GM21360 (cell line): Measurements from ENCODE around the gene TBC1D2.

ENCODE experiments used
- ATAC-seq: cut with Tn5 transposase; IDR thresholded peaks from one replicate; pipeline ENCODE4 v1.9.1; 2021; ENCODE audit warnings: mild to moderate bottlenecking, moderate library complexity; ENCODE audit not compliant: unreplicated experiment

The TBC1D2 gene

GRCh38 chr9:98218562-98219363 lies 36.7 kb downstream of the TBC1D2 start:
- no peak for ATAC-seq

GRCh38 chr9:98217255-98217654 lies 38.2 kb downstream of the TBC1D2 start:
- no peak for ATAC-seq

GRCh38 chr9:98216391-98216790 lies 39.1 kb downstream of the TBC1D2 start:
- no peak for ATAC-seq

- ATAC-seq = no peak
These were observed 39.6 kb downstream of the TBC1D2 start for GRCh38 chr9:98215821-98216220.

- no peak for ATAC-seq
These were observed 40.2 kb downstream of the TBC1D2 start for GRCh38 chr9:98215271-98215670.

GRCh38 chr9:98214811-98215210 lies 40.6 kb downstream of the TBC1D2 start:
- ATAC-seq = no peak

GRCh38 chr9:98211260-98211659 lies 44.2 kb downstream of the TBC1D2 start:
- ATAC-seq = no peak

- ATAC-seq = no peak
These were observed 45.0 kb downstream of the TBC1D2 start for GRCh38 chr9:98210435-98210834.

- no peak for ATAC-seq
These were observed 45.9 kb downstream of the TBC1D2 start for GRCh38 chr9:98209530-98209929.

- ATAC-seq = no peak
These were observed 46.8 kb downstream of the TBC1D2 start for GRCh38 chr9:98208635-98209034.

GRCh38 chr9:98207606-98208005 lies 47.8 kb downstream of the TBC1D2 start:
- no peak for ATAC-seq

GRCh38 chr9:98206754-98207153 lies 48.7 kb downstream of the TBC1D2 start:
- ATAC-seq = no peak

- no peak for ATAC-seq
These were observed 50.8 kb downstream of the TBC1D2 start for GRCh38 chr9:98204692-98205091.

GRCh38 chr9:98203153-98203552 lies 52.3 kb downstream of the TBC1D2 start:
- ATAC-seq = no peak

- ATAC-seq = no peak
These were observed 53.2 kb downstream of the TBC1D2 start for GRCh38 chr9:98202252-98202651.

- ATAC-seq = no peak
These were observed 53.7 kb downstream of the TBC1D2 start for GRCh38 chr9:98201749-98202148.

- ATAC-seq = peak; percentile 70
These were observed 54.3 kb downstream of the TBC1D2 start for GRCh38 chr9:98201102-98201501.

GRCh38 chr9:98199388-98200033 lies 55.9 kb downstream of the TBC1D2 start:
- ATAC-seq = no peak

- ATAC-seq = no peak
These were observed 59.8 kb downstream of the TBC1D2 start for GRCh38 chr9:98195671-98196070.

- no peak for ATAC-seq
These were observed 62.0 kb downstream of the TBC1D2 start for GRCh38 chr9:98193336-98193944.

- ATAC-seq = peak; percentile 50
These were observed 62.7 kb downstream of the TBC1D2 start, which contains the start of gene CORO2A for GRCh38 chr9:98192503-98193335. TSS of gene CORO2A (minus strand) at chr9:98192637. CDS start at chr9:98157660, 34,977 bp downstream.
